COLO668 (cell line): ENCODE measurements around the gene GNAS.
"Not testable (repeated sequence)": the region's sequence is repeated elsewhere in the genome, so short reads cannot be mapped to it uniquely, and the experiment has no call there.

Experiments
- DNase-seq: peaks from one replicate; lab custom pipeline; 2025; ENCODE audit not compliant: unreplicated experiment; lab: John Stamatoyannopoulos, UW

The GNAS gene

GRCh38 chr20:58852543-58853271 lies at the start of gene GNAS:
TSS of gene GNAS (plus strand) at chr20:58852716.
- DNase-seq = peak; percentile 17

GRCh38 chr20:58803533-58803932 lies 49.0 kb upstream of the GNAS start:
- DNase-seq = no peak

GRCh38 chr20:58807801-58808200 lies 44.7 kb upstream of the GNAS start:
- no peak for DNase-seq

GRCh38 chr20:58808271-58809046 lies 44.1 kb upstream of the GNAS start:
- DNase-seq = no peak

GRCh38 chr20:58810116-58810878 lies 42.2 kb upstream of the GNAS start:
- DNase-seq = no peak

GRCh38 chr20:58810879-58811250 lies 41.7 kb upstream of the GNAS start:
- no peak for DNase-seq

GRCh38 chr20:58811334-58811733 lies 41.2 kb upstream of the GNAS start:
- no peak for DNase-seq

- DNase-seq = no peak
These were observed 39.1 kb upstream of the GNAS start for GRCh38 chr20:58813369-58813768.

- DNase-seq = no peak
These were observed 37.1 kb upstream of the GNAS start for GRCh38 chr20:58815448-58815847.

- DNase-seq = no peak
These were observed 36.5 kb upstream of the GNAS start for GRCh38 chr20:58816051-58816450.

GRCh38 chr20:58816957-58817651 lies 35.4 kb upstream of the GNAS start:
- DNase-seq = no peak

- DNase-seq = no peak
These were observed 34.8 kb upstream of the GNAS start for GRCh38 chr20:58817748-58818147.

GRCh38 chr20:58818586-58819285 lies 33.8 kb upstream of the GNAS start:
- no peak for DNase-seq

- DNase-seq = no peak
These were observed 32.6 kb upstream of the GNAS start for GRCh38 chr20:58819921-58820320.

GRCh38 chr20:58820515-58820914 lies 32.0 kb upstream of the GNAS start:
- not testable (repeated sequence) for DNase-seq

- DNase-seq = peak; percentile 19
These were observed 30.4 kb upstream of the GNAS start for GRCh38 chr20:58822149-58822548.

GRCh38 chr20:58822748-58823730 lies 29.5 kb upstream of the GNAS start:
- DNase-seq = no peak

- DNase-seq = no peak
These were observed 27.7 kb upstream of the GNAS start for GRCh38 chr20:58824843-58825242.

GRCh38 chr20:58825450-58825849 lies 27.1 kb upstream of the GNAS start:
- DNase-seq = no peak
